Retina (tissue), 1 donor: Measurements from ENCODE around the gene HOMER3.
"Not testable (repeated sequence)": the region's sequence is repeated elsewhere in the genome, so short reads cannot be mapped to it uniquely, and the experiment has no call there.

ENCODE experiments used
- DNase-seq: peaks from one replicate; pipeline ENCODE4 v3.0.0-alpha.2; 2016

The HOMER3 gene

DNA sequence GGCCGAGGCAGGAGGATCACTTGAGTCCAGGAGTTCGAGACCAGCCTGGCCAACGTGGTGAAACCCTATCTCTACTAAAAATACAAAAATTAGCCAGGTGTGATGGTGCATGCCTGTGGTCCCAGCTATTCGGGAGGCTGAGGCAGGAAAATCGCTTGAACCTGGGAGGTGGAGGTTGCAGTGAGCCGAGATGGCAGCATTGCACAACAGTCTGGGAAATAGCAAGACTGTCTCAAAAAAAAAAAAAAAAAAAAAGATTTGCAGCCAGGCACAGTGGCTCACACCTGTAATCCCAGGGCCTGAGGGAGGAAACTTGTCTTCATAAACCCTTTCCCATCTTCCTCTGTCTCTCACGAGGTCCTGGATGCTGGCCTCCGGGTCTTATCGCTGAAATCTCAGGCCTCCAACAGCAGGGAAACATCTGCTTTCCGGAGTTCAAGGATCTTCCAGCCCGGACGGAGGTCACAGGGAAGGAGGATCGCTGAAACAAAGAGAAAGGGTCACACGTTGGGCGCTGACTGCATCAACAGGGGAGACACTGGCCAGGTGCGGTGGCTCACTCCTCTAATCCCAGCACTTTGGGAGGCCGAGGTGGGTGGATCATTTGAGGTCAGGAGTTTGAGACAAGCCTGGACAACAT lies 11.5 kb upstream of the HOMER3 start:
- not testable (repeated sequence) for DNase-seq

DNA sequence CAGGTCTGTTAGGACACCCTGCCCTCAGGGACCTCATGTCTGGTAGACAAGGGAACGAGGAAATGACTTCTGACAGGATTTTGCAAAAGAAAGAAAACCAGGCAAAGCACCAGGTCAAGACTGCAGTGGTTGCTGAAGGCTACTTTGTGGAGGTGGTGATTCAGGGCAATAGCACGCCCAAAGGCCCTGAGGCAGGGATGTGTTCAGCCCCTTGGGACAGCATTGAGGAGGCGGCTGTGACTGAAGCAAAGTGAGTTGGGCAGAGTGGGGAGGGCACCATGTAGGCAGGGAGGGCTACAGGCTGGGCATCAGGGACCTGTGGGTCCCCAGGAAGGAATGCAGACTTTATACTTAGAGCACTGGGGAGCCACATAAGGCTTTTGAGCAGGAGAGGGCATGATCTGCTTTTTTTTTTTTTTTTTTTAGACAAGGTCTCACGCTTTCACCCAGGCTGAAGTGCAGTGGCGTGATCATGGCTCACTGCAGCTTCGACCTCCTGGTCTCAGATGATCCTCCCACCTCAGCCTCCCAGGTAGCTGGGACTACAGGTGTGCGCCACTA lies 10.8 kb upstream of the HOMER3 start:
- no peak for DNase-seq

DNA sequence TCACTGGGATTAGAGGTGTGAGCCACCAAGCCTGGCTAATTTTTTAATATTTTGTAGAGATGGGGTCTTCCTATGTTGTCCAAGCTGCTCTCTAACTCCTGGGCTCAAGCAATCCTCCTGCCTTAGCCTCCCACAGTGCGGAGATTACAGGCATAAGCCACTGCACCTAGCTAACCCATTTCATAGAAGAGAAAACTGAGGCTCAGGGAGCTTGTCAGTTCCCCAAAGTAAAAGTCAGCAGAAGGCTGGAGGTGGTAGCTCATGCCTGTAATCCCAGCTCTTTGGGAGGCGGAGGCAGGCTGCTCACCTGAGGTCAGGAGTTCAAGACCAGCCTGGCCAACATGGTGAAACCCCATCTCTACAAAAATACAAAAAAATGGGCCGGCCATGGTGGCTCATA lies 8.8 kb upstream of the HOMER3 start:
- DNase-seq = no peak

DNA sequence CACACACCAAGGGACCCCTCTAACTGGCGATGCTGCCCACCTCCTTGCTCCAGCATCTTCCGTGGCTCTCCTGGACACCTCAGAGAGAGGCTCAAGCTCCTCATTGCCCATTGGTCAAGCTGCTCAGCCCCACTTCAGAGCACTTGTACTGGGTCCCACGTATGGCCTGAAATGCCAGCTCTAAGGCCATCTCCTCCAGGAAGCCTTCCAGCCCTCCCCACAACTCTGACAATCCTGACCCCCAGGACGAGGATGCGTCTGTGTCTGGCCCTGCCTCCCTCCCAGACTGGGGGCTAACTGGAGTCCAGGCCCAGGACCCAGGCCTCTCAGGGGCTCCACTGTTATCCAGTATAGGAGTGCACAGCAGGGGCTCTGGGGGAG lies 7.9 kb upstream of the HOMER3 start:
- DNase-seq = no peak

DNA sequence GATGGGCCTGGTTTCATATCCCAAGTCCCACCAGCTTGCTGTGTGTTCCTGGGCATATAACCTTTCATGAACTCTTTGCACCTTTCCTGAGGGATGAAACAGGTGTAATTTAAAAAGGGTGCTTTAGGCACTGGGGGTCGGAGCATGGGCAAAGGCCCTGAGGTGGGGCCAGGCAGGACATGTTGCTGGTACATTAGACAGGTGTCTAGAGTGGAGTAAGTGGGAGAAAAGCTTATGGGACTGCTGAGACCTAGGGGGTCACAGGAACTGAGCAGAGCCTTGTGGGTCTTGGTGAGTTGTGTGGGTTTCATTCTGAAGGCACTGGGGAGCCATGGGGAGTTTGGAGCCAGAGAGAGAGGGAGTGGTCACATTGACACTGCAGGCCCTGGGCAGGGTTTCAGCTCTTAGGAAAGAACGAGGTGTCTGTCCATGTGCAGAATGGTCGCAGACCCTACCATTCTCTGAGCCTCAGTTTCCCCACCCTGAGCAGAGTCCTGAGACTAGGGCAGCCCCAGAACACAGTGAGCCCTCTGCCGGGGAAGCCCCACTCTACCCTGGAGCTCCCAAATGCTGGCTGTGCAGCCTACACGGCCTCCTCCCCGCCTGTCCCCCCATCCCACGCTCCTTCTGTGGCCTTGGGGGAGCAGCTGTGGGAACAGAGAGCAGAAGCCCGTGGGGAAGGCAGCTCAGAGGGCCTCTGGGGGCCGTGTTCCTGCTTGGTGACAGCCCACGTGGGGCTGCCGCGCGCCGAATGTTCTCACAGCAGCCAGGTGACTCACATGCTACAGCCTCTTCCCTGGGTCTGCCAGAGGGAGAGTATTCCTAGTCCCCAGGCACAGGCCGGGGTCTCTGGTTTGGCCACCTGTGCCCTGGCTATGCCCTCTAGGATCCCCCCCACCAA lies 7.3 kb upstream of the HOMER3 start:
- DNase-seq = no peak

DNA sequence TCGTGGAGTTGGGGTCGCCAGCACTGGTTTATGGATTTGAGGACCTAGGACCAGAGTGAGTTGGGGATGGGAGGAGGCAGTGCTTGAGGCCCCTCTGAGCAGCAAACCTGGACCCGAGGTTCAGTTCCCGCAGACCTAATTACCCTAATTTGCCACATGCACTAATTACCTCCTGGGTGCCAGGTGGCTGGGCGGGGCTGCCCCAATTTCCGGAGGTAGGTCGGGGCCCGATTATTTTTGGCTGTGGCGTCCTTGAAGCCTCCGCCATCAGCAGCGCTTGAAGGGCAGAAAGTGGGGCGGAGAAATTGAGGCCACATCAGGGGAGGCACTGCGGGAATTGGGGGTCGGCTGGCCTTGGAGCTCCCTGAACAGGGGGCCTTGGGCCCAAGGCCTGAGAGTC lies 5.9 kb upstream of the HOMER3 start:
- DNase-seq = no peak

DNA sequence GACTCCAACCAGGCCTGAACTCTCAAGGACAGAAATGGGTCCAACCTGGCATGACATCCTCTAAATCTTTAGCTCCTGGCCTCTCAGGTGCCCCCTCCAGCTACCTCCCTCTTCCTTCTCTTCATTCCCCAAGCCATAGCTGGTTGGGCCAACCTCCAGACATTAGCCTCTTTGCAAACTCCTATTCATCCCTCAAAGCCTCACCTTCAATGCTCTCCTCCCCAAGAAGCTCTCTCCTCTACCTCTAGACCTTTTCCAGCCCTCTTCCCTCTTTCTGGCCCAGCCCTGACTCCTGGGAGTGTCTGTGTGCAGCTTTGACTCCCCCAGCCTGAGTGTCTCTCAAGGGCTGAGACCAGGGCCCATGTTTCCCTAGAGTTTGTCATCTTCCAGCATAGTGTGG lies 5.3 kb upstream of the HOMER3 start:
- DNase-seq = no peak

DNA sequence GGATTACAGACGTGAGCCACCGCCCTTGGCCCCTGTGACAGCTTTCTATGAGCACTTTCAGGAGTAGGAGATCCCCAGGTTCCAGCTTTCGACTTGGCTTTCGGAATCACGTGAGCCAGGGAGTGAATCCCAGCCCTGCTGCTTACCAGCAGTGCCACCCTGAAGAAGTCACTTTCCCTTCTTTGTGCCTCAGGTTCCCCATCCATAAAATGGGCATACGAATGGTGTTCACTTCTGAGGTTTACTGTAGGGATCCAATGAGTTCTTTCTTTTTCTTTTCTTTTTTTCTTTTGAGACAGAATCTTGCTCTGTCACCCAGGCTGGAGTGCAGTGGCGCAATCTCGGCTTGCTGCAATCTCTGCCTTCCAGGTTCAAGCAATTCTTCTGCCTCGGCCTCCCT lies 4.3 kb upstream of the HOMER3 start:
- DNase-seq = no peak

DNA sequence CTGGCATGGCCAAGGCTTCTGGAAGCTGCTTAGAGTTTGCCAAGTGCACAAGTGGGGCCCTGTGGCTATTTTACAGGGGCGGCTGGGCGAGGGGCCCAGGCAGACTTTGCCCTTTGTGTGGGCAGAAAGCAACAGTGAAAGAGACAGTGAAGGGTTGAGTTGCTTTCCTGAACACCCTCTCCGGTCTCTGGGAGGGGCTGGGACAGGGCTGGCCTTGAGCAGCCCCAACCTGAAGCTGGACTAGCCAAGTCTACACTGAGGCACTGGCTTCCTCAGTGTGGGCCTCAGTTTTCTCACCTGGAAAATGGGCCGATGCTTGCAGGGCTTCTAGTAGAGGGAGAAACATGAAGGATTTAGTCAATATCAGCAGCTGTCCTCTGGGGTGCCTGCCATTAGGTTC lies 2.4 kb upstream of the HOMER3 start:
- DNase-seq = no peak

DNA sequence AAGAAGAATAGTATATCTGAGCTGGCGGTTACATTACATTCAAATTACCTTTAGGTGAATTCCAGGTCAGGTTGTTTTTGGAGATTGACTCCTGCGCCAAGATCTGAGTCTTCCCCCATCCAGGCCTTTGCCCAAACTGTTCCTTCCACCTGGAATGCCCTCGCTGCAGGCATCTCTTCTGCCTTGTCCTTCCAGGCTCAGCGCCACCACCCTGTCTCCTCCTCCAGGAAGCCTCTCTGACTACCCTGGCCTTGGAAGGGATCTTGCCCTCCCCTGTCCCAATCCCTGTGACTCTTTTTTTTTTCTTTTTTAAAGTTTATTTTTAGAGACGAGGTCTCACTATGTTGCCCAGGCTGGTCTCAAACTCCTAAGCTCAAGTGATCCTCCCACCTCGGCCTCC lies 1.7 kb upstream of the HOMER3 start:
- DNase-seq = no peak

DNA sequence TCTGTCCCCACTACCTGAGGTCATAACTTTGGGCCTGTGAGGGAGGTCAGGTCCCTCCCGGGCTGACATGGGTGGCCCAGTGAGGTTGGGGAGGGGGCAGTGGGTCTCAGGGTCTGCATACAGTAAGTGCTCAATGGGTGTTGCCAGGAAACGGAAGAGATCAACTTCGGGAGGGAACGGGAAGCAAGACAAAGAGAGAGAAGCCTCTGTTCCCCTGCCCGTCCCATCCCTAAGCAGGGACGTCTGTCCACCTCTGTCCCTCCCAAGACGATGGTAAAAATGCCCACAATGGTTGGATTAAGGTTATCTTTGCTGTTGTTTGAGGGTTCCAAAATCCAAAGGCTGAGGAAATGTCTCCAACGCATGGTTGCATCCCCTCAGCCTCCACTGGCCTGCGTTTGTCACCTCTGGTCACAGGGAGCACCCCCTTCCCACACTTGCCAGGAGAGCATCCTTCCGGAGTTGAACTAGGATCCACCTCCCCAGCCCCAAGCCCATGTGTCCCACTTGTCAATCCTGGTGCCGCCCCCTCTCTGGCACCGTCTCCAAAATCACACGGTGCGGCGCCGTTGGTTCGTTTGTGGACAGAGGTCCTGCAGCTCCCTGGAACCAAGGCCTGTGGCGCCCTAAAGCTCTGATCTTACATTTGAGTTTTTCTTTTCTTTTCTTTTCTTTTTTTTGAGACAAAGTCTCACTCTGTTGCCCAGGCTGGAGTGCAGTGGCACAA lies 774 bp upstream of the HOMER3 start:
- peak; percentile 54 for DNase-seq

DNA sequence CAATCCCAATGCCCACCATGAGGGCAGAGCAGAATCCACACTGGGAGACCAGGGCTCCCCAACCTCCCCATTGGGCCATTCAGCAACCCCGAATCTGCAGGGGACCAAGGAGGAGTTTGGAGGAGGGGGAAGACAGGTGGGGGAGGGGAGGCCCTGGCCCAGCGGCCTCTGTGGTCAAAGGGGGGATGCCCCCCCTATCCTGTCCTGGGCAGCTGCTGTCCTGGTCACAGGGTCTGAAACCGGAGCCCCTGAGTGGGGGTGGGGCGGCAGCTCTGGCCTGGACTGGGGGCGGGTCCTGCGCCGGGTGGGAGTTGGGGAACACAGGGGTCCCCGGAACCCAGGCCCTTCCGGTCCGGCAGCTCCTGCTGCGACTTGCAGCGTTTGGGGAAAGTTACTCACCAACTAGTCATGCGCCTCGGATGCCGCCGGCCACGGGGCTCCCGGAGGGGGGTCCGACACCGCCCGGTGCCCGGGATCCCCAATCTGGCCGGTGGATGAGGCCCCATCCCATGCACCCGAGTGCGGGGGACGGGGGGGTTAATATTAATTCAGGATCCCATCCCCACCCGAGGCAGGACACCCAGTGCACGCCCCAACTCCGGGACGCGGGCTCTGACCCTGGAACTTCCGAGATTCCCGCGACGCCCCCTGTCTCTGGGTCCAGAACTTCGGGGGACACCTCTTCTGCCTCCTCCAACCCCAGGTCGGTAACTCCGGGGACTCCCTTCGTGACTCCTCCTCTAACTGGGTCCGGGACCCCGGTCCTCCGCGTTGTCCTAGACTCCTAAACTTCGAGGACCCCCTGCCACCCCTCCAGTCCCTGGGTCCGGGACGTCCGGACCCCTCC lies 872 bp downstream of the HOMER3 start:
- peak; percentile 48 for DNase-seq

DNA sequence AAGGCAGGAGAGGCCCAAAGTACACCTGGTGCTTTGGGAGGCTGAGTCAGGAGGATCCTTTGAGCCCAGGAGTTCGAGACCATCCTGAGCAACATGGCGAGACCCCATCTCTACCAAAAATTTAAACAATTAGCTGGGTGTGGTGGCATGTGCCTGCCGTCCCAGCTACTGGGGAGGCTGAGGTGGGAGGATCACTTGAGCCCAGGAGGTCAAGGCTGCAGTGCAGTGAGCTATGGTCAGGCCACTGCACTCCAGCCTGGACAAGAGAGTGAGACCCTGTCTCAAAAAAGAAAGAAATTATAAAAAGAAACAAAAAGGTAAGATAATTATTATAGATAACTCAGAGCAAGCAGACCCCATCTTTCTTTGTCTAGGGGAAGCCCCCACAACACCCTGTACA lies 1.9 kb downstream of the HOMER3 start:
- no peak for DNase-seq

DNA sequence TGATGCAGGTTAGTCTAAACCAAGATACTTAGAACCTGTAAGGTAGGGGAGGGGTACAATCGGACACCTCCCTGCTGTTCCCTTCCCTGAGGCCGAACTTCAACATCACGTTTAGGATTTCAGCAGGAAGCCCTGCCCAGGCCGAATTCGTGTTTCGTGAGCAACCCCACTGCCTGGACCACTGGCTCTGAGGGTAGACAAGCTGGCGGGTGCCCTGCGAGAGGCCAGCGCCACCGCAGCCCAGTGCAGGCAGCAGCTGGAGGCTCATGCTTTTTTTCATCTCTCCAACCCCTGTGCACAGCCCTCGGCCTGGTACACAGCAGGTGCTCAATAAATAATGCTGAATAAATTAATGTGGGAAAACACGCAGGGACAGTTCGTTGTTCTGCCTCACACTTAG lies 7.7 kb downstream of the HOMER3 start:
- peak; percentile 17 for DNase-seq

DNA sequence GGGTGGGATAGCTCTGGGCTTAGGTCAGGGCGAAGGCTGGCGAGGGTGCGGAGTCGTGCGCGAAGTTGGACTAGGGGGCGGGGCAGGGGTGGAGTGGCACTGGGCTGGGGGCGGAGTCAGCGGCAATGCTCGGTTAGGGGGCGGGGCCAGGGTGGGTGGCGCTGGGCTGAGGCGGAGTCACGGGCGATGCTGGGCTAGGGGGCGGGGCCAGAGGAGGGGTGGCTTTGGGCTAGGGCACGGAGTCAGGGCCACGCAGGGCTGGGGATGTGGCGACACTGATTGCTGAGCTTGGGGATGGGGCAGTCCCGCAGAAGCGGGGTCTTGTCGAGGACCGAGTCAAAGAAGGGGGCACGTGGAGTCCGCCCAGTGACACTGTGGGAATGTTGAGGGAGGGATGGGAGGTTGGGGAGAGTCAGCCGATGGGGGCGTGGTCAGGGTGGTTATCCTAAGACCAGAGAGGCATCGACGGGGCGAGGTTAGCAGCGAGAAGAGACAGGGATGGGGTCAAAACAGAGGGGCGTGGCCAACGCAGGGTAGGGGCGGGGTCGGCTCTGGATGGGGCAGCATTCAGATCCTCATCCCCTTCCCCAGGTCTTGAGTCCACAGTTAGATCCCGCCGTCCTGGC lies 8.7 kb downstream of the HOMER3 start:
- DNase-seq = peak; percentile 77

DNA sequence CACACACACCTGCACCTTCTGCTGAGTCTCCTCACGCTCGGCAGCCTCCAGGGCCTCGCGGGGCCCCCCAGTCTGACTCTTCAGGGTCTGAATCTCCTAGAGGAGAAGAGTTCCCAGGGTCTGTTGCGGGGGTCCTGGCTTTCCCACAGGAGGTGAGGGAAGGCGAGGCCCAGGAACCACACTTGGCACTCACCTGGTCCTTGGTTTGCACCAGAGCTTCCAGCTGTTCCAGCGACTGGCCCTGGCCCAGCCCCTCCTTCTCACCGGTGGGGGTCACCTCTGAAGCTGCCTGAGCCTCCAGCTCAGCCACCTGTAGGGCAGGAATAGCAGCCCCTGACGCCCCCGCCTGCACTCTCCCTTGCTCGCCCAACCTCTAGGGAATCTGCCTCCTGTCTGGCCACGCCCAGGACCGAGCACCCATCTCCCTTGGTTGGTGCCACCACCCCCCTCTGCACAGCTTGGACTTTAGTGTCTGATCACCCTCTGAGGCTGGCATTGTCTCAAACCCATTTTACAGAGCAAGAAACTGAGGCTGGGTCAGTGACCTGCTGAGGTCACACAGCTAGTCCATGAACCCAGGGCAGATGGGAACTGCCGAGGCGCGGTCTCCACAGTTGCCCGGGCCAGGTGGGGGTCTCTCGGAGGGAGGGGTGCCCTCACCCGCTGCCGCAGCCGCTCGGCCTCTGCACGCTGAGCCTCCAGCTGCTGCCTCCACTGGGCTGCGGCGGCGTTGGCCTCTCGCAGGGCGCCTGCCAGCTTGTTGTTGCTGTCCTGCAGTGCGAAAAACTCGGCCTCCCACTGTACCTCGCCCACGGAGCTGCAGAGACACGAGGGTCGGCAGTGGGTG lies 9.5 kb downstream of the HOMER3 start:
- no peak for DNase-seq

DNA sequence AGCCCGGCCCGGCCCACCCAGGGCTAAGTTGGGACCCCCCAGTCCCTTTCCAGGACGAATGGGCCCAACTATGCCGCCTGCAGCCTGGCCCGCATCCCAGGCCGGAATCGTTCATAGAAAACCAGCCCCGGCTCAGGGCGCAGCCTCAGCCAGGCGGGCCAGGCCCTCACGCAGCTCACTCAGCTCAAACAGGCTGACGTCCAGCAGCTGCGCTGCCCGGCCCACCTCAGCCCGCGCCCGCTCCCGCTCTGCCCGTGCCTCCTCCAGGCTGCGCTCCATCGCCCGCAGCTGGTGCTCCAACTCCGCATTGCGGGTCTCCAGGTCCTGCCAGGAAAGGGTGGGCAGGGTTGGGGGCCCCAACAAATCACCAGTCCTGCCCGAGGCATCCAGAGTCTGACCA lies 11.7 kb downstream of the HOMER3 start:
- no peak for DNase-seq

DNA sequence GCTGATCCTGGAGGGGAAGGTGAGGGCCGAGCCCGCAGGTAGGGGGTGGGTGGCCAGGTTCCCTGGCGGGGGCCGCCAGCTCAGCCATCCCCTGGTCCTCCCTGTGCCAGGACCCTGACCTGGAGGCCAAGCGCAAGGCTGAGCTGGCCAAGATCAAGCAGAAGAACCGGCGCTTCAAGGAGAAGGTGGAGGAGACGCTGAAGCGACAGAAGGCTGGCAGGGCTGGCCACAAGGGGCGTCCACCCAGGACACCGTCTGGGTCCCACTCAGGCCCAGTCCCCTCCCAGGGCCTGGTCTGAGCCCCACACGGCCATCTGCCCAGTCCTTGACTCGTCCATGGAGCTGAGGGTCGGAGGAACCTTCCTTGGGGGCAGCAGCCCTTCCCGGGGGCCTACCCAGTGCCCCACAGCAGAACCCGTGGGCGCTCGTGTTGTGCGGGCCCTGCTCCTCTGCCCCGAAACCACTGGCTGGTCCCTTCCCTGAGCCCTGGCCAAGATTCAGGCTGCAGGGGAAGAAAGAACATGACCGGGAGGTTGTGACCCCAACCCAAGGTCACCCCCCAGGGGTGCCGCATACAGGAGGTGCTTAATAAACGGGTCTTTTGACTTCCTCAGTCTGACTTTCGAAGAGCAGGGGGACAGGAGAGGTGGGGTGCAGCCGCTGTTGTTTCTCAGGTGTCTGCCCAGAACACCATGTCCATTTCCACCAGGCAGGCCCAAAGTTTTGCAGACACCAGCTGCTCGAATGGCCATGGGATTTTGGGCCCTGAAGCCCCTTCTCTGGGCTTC lies 12.8 kb downstream of the HOMER3 start:
- no peak for DNase-seq

DNA sequence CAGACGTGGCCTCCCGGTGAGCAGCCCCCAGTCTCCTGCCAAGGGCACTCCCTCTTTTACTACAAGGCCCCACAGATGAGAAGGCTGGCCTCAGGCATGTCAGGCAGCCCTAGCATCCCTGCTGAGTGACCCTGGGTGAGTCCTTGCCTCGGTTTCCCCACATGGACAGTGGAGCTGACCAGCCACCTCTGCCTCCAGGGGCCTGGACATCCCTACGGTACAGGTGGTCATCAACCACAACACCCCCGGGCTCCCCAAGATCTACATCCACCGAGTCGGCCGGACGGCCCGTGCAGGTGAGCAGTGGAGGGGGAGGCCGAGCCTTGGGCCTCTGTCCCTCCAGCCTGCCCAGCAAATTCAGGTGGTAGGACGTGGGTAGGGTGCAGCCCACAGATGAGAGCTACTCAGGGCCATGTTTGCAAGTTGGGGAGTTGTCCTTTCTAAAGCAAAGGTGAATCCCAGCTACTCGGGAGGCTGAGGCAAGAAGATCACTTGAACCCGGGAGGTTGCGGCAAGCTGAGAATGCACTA lies 16.3 kb downstream of the HOMER3 start:
- no peak for DNase-seq
